SW480 (cell line): ENCODE results near the gene TBC1D24.
A peak's percentile ranks its signal among the peaks of the same experiment; 100 is the strongest.

ENCODE experiments used
- DNase-seq: peaks from one replicate; pipeline ENCODE4 v3.0.0-alpha.2; 2016; ENCODE audit warnings: low spot score

TBC1D24 gene

GRCh38 chr16:2450975-2451381 lies 23.9 kb upstream of the TBC1D24 start:
- DNase-seq: no peak

DNA sequence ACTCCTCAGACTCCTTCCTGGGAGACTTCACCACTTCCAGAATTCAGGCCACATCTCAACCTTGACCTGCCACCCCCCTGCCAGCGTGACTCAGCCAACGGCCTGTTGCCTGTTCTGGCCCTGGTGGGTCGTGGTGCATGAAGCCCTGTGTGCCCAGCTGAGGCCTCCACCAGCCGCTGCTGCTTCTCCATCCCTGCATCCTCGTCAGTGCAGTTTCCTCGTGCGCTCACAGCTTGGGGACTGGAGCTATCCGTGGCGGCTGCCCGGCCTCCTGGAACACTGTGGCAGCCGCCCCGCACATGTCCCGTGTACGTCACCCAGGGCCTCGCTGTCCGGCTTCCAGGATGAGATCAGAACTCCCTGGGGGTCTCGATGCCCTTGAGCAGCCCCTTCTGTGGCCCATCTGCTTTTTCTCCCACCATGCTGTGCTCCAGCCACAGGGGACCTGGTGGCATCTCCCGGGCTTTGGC lies 23.0 kb upstream of the TBC1D24 start:
- no peak for DNase-seq

- no peak for DNase-seq
Observed at GRCh38 chr16:2452650-2453049, 22.3 kb upstream of the TBC1D24 start.

GRCh38 chr16:2455081-2455845 lies 19.7 kb upstream of the TBC1D24 start:
- DNase-seq: no peak

DNA sequence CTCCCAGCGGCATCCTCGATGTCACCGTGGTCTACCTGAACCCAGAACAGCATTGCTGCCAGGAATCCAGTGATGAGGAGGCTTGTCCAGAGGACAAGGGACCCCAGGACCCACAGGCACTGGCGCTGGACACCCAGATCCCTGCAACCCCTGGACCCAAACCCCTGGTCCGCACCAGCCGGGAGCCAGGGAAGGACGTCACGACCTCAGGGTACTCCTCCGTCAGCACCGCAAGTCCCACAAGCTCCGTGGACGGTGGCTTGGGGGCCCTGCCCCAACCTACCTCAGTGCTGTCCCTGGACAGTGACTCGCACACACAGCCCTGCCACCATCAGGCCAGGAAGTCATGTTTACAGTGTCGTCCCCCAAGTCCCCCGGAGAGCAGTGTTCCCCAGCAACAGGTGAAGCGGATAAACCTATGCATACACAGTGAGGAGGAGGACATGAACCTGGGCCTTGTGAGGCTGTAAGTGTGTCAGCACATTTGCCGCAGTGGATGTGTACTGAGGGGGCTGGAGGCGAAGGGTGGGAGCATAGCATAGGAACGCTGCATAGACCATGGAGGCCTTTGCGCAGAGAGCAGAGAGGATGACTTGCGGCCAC lies 18.3 kb upstream of the TBC1D24 start:
- DNase-seq: no peak

- no peak for DNase-seq
Observed at GRCh38 chr16:2457267-2457666, 17.7 kb upstream of the TBC1D24 start.

DNA sequence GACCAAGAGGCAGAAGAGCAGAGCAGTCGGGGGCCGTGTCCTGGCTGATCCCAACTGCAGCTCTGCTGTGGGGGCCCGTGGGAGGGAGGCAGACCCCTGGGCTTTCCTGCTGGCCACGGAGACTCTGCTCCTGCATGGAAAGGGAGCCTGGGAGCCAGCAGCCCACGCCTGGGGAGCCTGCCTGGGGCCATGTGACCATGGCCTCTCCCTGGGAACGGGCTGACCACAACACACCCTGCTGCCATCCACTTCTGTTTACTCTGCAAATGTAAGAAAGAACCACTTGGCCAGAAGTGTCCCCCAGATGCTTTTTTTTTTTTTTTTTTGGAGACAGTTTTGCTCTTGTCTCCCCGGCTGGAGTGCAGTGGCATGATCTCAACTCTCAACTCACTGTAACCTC lies 17.0 kb upstream of the TBC1D24 start:
- no peak for DNase-seq

DNA sequence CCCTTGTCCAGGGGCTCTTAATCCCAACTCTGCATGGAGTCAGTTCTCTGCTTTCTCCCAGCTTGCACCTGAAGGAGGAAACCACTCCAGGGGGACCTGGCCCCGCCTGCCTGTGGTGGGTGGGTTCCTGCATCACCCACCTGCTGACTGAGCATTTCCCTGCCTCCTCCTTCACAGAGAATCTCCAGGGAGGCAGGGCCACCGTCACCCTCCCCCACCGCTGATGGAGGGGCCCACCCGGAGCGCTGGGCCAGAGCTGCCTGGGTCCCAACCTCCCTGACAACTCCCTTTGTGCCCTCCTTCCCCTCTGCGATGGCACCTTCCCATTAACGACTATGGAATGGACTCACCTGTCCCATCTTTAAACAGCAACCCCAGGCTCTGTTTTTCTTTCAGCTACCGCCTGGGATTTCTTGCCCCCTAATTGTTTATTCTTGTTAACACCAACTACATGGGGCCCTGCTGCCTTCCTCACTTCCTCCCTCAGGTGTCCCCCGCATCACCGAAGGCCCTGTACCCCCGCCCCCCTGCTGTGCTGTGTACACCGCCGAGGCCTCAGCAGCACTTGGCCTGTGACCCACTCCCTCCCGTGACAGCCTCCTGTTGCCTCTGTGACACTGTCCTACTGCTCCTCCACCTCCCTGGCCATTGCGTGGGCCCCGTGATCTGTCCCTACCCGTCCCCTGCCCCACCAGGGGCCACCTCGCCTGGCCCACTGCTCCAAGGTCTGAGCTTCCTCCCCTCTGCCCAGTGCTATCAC lies 15.9 kb upstream of the TBC1D24 start:
- no peak for DNase-seq

DNA sequence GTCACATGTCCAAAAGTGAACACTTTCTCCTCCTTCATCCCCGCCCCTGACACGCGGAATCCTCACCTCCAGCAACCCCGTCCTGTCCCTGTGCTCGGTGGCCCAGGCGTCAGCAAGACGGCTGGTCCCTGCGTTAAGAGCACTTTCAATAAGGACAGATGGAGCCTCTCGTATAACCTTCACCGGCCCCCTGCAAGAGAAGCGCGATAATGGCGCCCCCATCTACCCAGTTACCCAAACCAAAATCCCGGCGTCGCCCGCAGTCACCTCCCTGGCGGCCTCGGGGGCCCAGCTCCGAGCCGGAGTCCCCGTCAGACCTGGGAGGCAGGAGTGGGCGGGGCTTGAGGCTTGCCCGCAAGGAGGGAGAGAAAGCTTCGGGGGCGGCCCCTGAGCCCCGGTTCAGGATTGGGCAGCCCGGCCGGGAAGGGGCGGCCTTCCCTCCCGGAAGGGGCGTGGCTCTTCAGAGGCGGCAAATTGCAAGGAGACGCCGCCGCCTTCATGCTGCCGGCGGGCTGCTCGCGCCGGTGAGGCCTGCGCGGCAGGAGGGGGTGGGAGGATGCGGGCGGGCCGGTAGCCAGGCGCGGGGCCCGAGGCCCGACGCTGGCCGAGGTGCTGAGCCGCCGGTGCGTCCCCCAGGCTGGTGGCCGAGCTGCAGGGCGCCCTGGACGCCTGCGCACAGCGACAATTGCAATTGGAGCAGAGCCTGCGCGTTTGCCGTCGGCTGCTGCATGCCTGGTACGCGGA lies 15.1 kb upstream of the TBC1D24 start, which contains the start of gene TEDC2:
Gene TEDC2, plus strand, starts transcription at position 463 of the 744 bp plus-strand sequence. Its CDS starts 36 bp downstream, at position 499.
- DNase-seq: peak; percentile 93

GRCh38 chr16:2460391-2460713 lies 14.6 kb upstream of the TBC1D24 start:
- no peak for DNase-seq

GRCh38 chr16:2460916-2461315 lies 14.0 kb upstream of the TBC1D24 start:
- no peak for DNase-seq

DNA sequence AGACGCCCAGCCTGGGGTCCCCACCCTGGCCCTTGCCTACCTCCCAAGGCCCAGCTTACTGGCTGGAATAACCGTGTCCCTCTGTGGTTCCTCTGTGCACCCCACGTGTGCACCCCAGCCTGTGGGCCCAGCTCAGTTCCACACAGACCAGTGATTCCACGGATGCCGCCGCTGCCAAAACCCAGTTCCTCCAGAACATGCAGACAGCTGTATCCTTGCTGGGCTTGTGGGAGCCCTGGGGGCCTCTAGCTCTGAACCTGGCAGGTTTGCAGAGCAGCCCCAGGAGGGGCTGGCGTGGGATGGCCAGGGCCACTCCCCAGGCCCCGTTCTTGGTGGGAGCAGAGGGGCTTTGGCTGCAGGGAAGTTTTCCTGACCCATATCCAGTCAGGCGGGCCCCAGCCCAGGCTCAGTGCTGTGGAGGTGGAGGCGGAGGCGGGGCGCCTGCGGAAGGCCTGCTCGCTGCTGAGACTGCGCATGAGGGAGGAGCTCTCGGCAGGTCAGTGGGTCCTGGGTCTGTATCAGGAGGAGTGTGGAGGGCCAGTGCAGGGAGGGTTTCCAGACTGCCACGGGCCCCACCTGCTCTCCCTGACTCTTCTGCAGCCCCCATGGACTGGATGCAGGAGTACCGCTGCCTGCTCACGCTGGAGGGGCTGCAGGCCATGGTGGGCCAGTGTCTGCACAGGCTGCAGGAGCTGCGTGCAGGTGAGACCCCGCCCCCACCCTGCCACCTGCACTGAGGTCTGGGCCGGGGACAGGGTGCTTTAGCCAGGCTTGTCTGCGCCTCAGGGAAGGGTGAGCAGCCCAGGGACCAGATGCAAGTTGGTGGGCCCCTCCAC lies 12.7 kb upstream of the TBC1D24 start:
- no peak for DNase-seq

DNA sequence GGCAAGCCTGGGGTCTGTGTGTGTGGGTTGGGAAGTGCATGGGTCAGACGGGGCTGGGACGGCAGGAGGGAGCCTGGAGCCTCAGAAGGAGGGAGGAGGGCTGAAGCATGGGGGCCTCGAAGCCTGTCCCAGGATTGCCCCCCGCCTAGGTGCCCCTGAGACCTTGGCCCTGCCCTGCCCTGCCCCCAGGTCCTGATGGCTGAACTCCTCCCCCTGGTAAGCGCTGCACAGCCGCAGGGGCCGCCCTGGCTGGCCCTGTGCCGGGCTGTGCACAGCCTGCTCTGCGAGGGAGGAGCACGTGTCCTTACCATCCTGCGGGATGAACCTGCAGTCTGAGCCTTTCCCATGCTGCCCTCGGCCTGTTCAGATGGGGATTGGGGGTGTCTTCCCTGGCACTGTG lies 10.6 kb upstream of the TBC1D24 start:
- DNase-seq: no peak

DNA sequence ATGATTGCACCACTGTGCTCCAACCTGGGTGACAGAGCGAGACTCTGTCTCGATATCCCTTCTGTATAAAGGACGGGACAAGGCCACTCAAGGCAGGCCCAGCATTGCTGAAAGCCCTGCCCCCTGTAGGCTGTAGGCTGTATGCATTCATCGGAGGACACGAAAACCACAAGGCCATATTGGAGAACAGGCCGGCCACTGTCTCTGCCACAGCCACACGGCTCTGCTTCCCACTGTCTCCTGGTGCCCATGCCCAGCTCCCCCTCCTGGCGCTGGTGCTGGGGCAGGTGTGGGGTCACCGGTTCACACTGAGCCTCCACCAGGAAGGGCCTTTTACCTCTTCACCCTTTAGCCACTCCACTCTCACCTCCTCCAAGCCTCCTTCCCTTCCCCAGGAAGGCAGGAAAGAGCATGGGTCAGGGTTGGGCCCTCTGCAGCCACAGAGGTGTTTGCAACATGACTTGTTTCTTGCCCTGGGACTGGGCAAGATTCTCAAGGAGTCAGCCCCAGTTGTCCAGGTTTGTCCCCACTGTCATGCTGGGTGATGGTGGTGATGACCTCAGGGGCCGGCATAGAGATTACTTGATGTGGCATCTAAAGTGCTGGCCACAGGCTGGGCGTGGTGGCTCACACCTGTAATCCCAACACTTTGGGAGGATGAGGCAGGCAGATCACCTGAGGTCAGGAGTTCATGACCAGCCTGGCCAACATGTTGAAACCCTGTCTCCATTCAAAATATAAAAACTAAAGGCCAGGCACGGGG lies 9.1 kb upstream of the TBC1D24 start:
- no peak for DNase-seq

GRCh38 chr16:2466667-2467527 lies 8.0 kb upstream of the TBC1D24 start:
- no peak for DNase-seq

- DNase-seq: peak; percentile 63
Observed at GRCh38 chr16:2467528-2468232, 7.2 kb upstream of the TBC1D24 start.

DNA sequence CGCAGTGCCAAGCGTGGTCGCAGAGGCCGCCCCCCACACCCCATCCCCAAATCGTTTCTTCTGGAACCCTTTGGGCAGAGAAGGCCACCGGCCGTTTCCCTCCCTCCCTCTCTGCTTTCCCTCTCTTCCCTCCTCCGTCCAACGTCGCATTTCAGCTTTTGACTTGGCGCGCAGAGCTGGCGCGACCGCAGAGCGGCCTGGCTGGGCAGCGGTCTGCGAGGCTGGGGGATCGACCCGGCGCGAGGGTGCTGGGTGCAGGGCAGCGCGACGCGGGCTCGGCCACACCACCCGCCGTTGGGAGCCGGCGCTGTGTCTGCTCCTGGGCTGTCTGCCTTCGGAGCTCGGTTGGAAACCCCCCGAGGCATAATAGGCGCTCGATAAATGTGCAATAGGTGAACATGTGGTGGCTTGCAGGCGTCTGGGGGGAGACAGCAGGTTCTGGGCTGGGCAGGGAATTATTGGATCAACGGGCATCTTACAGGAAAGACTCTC lies 6.6 kb upstream of the TBC1D24 start:
- no peak for DNase-seq

DNA sequence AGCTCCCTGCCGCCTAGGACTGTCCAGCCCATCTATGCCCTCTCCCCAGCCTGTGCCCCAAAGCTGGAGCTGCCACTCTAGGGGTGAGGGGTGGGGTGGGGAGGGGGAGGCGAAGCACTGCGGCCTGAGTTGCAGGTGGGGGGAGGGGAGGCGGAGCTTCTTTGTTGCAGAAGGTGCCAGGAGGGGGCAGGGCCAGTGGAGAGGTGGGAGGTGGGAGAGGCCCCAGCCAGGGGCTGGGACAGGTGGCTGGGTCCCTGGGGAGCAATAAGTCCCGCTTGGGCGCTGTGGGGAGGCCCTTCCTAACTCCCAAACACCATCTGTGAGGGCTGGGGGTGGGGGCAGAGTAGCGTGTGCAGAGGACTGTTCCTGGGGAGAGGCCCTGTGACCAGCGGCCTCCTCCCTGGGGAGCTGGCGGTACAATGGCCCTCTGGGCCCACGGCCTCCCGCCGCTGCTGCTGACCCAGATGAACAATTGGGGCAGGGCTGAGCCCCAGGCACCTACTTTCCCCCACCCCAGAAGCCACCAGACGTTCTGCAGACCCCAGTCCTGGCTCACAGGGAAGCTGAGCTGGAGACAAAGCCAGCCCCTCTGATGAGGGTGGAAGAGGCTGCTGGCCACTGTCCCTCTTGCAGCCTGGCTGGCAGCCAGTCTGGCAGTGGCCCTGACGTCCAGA lies 6.1 kb upstream of the TBC1D24 start:
- DNase-seq: peak; percentile 52
